ENCODE data around the gene RHOT2. TPM values are rescaled to one million over a fixed set of nuclear protein-coding genes. Genes with fewer than 3 reads are reported as not detected.

RHOT2 gene
- total RNA-seq, 1 donor: 44.0 TPM

- DNase-seq (ENCODE audit: low read depth): peak; percentile 92
- TF ChIP-seq CTCF (IDR thresholded peaks at IDR 0.05; ENCODE audit: insufficient read depth, low read depth, low read length): no peak
Measured at GRCh38 chr16:637081-638018, 30.6 kb upstream of the RHOT2 start.

GRCh38 chr16:638034-638543 lies 29.8 kb upstream of the RHOT2 start:
- no peak for DNase-seq (ENCODE audit: low read depth)
- no peak for TF ChIP-seq CTCF (IDR thresholded peaks at IDR 0.05; ENCODE audit: insufficient read depth, low read depth, low read length)

More at GRCh38 chr16:637081-638018, 30.6 kb upstream of the RHOT2 start:
- peak overlapping the region; percentile 87 for H3K4me3 ChIP-seq (ENCODE audit: low read depth, low read length)

GRCh38 chr16:638836-639235 lies 29.1 kb upstream of the RHOT2 start:
- no peak for TF ChIP-seq CTCF (IDR thresholded peaks at IDR 0.05; ENCODE audit: insufficient read depth, low read depth, low read length)
- H3K4me3 ChIP-seq (ENCODE audit: low read depth, low read length): no peak overlapping the region
- no peak for DNase-seq (ENCODE audit: low read depth)

More at GRCh38 chr16:638034-638543, 29.8 kb upstream of the RHOT2 start:
- H3K4me3 ChIP-seq (ENCODE audit: low read depth, low read length): no peak overlapping the region

- H3K4me3 ChIP-seq (ENCODE audit: low read depth, low read length): peak overlapping the region; percentile 81
- no peak for TF ChIP-seq CTCF (IDR thresholded peaks at IDR 0.05; ENCODE audit: insufficient read depth, low read depth, low read length)
- DNase-seq (ENCODE audit: low read depth): no peak
Measured at GRCh38 chr16:640614-641013, 27.3 kb upstream of the RHOT2 start.

GRCh38 chr16:641326-642188 lies 26.4 kb upstream of the RHOT2 start, which contains the start of gene MCRIP2:
MCRIP2 (plus strand) TSS chr16:641828; CDS start chr16:641992, 164 bp downstream.
- peak; percentile 81 for DNase-seq (ENCODE audit: low read depth)
- no peak for TF ChIP-seq CTCF (IDR thresholded peaks at IDR 0.05; ENCODE audit: insufficient read depth, low read depth, low read length)
- H3K4me3 ChIP-seq (ENCODE audit: low read depth, low read length): peak within 1 kb of the TSS; percentile 81

- no peak for TF ChIP-seq CTCF (IDR thresholded peaks at IDR 0.05; ENCODE audit: insufficient read depth, low read depth, low read length)
- no peak for DNase-seq (ENCODE audit: low read depth)
- H3K4me3 ChIP-seq (ENCODE audit: low read depth, low read length): peak overlapping the region; percentile 81
Measured at GRCh38 chr16:642189-643049, 25.5 kb upstream of the RHOT2 start.
